ENCODE results near the gene PRKCQ.
"Not testable (repeated sequence)": the region's sequence is repeated elsewhere in the genome, so short reads cannot be mapped to it uniquely, and the experiment has no call there.

Gene PRKCQ

GRCh38 chr10:6386346-6386745 is 193.7 kb downstream of the PRKCQ start:
- DNase-seq (ENCODE audit: low read depth, low spot score) = no peak

GRCh38 chr10:6385665-6386064 is 194.4 kb downstream of the PRKCQ start:
- DNase-seq (ENCODE audit: low read depth, low spot score) = no peak

GRCh38 chr10:6384847-6385246 is 195.2 kb downstream of the PRKCQ start:
- no peak for DNase-seq (ENCODE audit: low read depth, low spot score)

GRCh38 chr10:6384031-6384430 is 196.0 kb downstream of the PRKCQ start:
- DNase-seq (ENCODE audit: low read depth, low spot score) = no peak

GRCh38 chr10:6383096-6383812 is 196.8 kb downstream of the PRKCQ start:
- no peak for DNase-seq (ENCODE audit: low read depth, low spot score)

- peak; percentile 49 for DNase-seq (ENCODE audit: low read depth, low spot score)
These were observed 198.0 kb downstream of the PRKCQ start for GRCh38 chr10:6382081-6382480.

- DNase-seq (ENCODE audit: low read depth, low spot score) = not testable (repeated sequence)
These were observed 199.6 kb downstream of the PRKCQ start for GRCh38 chr10:6380478-6380877.

GRCh38 chr10:6379015-6379776 is 200.9 kb downstream of the PRKCQ start:
- DNase-seq (ENCODE audit: low read depth, low spot score) = no peak
